HG02759 (cell line): ENCODE measurements around the gene NANOG.
"Not testable (repeated sequence)": the region's sequence is repeated elsewhere in the genome, so short reads cannot be mapped to it uniquely, and the experiment has no call there.

Experiments
- ATAC-seq: cut with Tn5 transposase; IDR thresholded peaks from one replicate; pipeline ENCODE4 v1.9.1; 2021; ENCODE audit warnings: mild to moderate bottlenecking, moderate library complexity; ENCODE audit not compliant: unreplicated experiment

NANOG gene

DNA sequence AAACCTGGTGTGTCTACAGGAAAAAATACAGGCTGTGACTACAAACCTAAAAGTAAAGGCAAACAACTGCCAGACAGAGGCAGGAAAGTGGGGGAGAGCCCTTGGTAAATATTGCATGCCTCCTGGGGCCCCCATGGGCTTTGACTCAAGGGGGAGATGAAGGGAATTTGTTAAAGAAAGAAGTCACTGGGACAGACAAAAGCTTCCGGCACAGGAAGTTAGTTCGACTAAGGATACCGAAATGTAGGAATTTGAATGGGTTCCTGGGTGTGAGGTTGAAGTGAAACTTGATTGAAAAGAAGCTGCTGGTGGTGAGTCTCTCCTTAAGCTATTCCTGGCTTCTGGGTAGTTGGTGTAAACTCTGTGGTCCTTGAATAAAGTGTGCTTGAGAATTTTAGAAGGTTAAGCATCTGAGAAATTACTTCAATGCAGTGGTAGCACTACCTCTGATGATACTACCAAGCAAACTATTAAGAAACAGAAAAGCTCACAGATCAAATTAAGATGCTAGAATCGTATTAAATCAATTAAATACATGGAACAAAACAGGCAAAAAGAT, 9.6 kb downstream of the NANOG start:
- ATAC-seq = not testable (repeated sequence)

DNA sequence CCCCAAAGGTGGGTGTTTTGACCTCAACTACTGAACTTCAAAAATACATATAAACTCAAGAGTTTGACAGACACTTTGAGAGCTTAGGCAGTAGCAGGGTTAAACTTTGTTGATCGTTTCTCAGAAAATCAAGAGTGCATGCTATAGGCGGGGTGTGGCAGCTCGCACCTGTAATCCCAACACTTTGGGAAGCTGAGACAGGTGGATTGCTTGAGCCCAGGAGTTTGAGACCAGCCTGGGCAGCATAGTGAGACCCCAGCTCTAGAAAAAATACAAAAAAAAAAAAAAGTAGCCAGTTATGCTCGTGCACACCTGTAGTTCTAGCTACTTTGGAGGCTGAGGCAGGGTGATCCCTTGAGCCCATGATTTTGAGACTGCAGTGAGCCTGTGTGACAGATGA, 12.3 kb downstream of the NANOG start:
- ATAC-seq = no peak

DNA sequence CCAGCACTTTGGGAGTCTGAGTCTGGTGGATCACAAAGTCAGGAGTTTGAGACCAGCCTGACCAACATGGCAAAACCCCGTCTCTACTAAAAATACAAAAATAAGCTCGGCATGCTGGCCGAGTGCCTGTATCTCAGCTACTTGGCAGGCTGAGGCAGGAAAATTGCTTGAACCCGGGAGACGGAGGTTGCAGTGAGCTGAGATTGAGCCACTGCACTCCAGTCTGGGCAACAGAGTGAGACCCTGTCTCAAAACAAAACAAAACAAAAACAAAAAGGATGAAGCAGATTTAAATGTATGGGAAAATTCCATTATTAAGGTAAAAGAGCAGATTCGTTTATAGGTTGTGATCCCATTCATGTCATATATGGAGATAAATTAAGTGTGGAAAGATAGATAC, 17.1 kb downstream of the NANOG start:
- ATAC-seq = not testable (repeated sequence)

DNA sequence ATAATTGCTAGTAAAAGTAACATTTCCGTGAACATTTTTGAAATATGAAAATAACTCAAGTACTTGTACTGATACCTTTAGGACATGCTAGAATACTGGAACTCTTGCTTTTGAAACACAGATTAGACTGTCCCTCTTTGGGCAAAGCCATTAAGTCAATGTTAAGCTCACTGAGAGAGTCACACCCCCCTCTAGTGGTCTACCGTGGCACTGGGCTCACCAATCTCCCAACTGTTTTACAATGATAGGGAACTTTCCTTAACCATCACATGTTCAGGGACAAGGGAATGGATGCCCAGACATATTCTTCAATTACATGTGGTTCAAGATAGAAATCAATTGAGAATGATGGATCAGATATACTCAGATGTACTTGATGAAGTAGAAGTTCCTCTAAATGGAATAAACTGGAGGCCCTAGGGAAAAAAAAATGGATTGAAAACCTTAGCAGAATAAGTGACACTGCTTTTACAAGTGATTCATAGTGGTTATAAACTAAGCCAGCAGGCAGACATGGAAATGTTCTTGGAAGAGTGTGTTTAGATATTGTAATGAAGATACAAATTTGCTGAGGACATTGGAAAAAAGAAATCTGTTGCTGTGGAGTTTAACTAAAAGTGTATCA, 17.8 kb downstream of the NANOG start:
- ATAC-seq = no peak

DNA sequence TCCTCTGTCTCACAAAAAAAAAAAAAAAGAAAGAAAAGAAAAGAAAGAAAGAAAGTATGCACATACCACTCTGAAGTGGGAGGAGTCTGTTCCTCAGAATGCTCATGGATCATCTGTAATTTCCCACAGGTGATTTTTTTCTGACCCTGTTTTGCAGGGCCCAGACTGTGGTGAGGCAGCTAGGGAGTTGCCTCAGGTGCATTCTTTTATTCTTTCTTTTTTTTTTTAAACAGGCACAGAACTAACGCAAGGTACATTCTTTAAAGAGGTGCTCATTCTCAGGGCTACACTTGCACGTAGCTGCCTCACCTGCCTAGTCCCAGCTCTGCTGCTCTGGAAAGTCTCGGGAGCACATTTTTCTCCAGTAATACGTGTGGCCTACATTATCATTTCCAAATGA, 36.6 kb downstream of the NANOG start:
- ATAC-seq = not testable (repeated sequence)

DNA sequence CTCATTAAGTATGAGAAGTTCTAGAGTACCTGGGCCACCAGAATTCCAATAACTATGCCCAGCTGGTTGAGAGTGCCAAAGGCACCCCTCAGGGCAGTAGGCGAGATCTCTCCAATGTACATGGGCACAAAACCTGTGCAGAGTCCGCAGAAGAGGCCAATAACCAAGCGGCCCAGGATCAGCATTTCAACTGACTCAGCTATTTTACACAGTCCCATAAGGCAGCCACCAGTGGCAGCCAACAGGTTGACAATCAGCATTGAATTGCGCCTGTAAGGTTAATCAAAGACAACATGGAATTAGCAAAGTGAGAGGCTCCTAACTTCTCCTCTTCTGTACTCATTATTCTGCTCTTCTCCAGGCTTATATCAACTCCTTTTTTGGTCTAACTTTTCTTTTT, 40.5 kb downstream of the NANOG start:
- not testable (repeated sequence) for ATAC-seq

DNA sequence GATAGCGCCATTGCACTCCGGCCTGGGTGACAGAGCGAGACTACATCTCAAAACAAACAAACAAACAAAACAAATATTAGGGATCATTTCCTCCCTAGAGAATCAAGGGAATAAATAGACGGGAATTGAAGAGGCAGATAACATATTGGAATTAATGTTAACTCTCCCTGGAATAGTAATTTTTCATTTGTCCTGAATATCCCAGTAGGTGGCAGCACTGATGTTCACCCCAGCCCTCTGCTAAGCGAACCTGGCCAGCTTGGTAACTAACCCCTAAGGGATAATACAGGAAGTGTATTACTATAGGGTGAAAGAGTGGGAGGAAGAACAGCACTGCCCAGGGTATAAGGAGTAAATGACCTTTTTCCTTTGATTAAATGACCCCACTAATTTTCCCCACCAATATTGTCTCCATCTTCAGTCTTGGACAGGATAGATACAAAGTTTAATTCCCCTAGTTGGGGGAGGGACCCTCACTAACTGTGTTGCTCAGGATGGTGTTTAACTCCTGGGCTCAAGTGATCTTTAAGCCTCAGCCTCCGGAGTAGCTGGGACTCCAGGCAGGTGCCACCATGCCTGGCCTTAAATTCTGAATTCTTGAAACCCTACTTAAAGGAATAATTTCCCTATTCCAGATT, 43.0 kb downstream of the NANOG start:
- no peak for ATAC-seq

DNA sequence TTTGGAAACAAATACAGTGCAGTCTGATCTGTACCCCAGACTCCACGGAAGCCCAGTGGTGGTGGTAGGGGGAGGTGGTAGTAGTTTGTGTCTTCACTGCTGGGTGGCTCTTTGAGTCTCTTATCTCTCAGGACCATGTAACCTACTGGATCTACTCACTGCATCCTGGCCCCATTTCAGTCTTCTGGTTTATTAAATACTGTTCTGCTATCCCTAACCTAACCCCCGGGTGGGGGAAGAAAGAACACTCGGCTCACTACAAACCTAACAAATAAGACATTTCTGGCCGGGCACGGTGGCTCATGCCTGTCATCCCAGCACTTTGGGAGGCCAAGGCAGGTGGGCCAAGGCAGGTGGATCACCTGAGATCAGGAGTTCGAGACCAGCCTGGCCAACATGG, 44.0 kb downstream of the NANOG start:
- ATAC-seq = not testable (repeated sequence)

DNA sequence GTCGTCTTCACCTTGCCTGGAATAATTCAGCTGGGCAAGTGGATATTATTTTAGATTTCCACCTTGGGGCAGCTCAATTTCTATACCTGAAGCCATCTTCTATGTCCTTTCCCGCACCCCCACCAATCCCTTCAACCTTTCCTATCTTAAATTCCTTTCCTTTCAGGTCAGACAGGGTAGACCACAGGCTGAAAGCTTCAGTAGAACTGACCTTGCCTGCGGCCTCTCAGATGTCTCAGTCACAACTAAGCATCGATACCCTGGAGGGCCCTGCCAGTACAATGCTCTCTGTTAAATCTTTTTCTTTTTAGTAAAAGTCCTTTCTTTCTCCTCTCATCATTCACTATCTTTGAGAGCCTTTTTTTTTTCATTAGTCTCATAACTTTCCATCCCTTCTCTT, 44.6 kb downstream of the NANOG start:
- ATAC-seq = no peak

DNA sequence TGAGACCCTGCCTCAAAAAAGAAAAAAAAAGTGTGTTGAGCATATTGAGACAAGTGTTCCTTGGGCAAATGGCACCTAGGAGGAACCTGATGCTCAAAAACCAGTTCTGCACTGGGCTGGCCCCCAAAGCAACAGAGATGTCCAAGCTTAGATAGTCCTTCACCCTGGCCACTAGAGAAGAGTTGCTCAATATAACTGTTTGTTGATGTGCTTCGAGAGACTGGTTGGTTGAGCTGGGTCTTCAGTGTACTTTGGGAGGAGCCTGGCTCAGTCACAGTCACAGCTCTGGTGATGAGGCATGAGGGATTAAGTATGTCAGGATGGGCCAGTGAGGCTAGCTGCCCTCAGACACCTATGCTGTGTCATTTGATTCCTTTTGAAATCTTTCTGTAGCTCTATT, 45.5 kb downstream of the NANOG start:
- ATAC-seq = no peak

DNA sequence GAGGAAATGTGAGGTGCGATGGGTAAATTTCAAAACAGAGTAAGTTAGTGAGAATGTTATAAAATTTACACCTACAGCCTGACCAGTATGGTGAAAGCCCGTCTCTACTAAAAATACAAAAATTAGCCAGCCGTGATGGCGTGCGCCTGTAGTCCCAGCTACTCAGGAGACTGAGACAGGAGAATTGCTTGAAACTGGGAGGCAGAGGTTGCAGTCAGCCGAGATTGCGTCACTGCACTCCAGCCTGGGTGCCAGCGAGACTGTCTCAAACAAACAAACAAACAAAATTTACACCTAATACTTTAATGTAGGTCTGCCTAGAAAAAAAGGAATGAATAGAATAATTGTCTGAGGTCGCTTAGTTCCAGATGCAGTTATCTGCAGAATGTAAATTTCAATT, 45.9 kb downstream of the NANOG start:
- no peak for ATAC-seq

DNA sequence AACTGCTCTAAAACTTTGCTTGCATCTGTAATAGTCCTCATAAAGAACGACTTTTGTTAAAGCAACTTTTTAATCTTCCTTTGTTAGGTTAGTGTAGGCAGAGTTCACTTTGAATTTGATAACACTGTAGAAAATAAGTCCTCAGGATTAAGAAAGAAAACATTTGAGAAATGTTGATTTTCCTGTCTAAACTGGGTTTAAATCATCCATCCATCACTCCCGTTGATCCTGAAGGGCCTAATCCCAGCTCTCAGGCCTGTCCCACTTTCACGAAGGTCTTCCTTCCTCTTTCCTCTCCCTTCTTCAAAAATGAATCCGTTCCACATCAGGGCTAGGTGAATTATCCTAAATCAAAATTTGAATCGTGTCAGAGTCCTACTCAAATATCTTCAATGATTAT, 46.6 kb downstream of the NANOG start:
- no peak for ATAC-seq

DNA sequence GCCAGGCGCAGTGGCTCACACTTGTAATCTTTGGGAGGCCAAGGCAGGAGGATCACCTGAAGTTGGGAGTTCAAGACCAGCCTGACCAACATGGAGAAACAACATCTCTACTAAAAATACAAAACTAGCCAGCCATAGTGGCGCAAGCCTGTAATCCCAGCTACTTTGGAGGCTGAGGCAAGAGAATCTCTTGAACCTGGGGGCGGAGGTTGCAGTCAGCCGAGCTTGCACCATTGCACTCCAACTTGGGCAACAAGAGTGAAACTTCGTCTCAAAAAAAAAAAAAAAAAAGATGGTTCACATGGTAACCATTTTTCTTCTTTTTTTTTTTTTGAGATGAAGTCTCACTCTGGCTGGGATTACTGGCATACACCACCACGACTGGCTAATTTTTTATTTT, 48.2 kb downstream of the NANOG start:
- no peak for ATAC-seq

DNA sequence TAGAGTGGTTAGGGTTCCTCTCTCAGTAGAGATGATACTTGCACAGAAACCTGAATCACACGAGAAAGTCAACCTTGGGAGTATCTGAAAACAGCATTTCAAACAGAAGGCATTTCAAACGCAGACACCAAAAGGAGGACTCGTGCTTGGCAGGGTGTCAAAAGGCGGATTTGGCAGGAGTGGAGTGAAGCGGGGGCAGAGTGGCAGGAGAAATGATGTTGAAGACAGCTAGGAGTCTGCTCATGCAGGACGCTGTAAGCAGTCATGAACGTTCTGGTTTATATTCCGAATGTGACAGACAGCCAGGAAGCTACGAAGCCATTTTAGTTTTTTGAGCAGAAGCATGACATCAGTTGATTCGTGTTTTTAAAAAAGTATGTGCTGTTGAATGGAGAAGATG, 50.0 kb downstream of the NANOG start:
- ATAC-seq = not testable (repeated sequence)

DNA sequence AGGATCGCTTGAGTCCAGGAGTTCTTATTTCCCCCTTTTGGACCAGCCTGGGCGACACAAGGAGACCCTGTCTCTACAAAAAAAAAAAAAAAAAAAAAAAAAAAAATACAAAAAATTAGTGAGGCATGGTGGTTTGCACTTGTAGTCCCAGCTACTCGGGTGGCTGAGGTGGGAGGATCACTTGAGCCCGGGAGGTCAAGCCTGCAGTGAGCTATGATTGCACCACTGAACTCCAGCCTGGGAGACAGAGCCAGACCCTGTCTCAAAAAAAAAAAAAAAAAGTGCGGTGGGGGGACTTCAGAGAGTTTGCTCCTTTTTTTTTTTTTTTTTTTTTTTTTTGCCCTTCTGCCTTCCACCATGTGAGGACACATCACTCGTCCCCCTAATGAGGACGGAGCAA, 50.6 kb downstream of the NANOG start:
- not testable (repeated sequence) for ATAC-seq

DNA sequence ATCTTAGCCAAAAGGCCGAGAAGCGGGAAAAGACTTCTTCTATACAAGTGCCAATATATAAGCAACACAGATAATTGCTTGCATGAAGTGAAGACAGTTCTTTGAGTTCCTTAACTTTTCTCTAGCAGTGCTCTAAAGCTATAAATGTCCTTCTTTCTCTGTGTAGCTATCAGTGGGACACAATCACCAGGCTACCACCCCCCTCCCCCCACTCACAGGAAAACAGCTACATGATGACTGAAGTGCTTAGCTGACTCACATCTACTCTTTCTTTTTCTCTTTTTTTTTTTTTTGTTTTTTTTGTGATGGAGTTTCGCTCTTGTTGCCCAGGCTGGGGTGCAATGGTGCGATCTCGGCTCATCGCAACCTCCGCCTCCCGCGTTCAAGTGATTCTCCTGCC, 53.2 kb downstream of the NANOG start:
- ATAC-seq = not testable (repeated sequence)

DNA sequence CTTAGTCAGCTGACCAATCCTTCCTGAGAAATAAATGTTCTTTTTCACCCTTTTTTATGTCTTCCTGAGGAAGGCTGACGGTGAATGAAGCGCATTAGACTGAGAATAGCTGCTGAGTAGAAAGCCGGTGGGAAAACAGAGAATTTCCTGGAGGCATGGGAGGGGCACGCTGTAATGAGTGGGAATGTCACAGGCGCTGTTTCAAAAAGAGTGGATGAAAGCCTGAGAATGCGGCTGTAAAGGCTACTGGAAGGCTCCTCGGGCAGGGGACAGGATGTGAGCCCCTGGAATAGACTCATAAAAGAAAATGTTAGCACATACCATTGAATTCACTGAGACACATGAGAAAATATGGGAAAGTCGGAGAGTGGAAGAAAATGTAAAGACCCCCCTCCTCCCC, 53.9 kb downstream of the NANOG start:
- ATAC-seq = not testable (repeated sequence)

DNA sequence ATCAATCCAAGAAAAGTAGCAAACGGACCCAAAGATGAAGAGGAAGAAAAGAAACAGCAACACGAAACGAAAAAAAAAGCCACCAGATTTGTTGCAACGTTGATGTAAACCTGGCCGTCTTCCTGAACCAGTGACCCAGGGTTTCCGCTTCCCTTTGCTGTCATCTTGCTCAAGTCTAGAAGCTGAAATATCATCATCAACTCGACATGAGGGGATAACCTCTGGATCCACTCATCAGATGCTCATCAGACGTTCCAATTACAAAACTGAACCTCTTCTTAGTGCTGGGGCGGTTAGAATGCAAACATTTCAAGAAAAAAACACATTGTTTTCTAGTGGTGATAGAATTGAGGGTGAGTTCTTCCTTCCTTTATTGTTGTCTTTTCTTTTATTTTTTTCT, 54.4 kb downstream of the NANOG start:
- ATAC-seq = not testable (repeated sequence)

DNA sequence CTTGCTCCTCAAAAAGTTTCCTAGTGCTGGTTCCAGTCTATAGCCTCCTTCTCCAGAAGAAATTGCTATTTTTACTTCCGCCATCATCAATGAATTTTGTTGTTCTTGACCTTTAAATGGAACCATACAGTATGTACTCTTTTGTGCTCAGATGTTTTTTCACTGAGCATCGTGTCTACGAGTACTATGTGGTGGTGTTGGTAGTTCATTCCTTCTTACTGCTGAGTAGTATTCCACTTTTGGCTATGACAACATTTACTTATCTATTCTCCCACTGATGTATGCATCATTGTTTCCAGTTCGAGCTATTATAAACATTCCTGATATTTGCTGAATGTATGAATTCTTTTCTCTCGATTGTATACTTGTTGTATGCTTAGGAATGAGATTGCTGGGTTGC, 54.9 kb downstream of the NANOG start:
- no peak for ATAC-seq

DNA sequence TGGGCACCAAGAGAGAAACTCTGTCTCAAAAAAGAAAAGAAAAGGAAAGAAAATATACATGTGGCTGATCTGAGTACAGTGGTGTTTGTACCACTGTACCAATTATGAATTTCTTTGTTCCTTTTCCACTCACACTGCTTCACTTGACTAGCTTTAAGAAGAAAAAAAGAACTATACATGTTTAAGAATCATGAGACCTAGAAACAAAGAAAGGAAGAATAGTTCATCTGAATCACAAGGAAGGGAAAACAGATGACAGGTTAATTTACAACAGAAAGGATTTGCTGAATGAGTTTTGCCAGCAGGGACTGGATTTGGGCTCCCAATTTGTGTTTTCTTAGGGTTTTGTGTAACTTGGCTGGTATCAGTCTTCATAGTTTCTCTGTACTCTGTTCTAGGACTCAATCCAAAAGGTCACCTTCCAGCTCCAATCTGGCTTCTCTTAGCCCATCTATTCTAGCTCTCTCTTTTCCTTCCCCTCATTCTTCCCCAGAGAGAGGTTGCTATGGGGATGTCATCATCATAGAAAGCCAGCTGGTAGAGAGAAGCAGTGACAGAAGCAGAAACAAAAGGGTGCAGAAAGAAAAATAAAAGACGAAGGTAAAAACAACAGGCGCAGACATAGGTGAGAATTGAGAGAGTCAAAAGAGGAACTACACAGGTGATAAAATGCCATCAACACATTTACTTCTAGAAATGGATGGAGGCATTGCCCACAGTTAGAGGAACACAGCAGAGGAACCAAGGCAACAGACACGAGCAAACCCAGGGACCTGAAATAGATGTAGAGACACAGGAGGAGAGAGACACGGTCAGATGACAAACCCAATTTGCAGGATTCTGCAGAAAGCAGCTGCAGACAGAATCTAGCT, 58.3 kb downstream of the NANOG start:
- ATAC-seq = not testable (repeated sequence)

DNA sequence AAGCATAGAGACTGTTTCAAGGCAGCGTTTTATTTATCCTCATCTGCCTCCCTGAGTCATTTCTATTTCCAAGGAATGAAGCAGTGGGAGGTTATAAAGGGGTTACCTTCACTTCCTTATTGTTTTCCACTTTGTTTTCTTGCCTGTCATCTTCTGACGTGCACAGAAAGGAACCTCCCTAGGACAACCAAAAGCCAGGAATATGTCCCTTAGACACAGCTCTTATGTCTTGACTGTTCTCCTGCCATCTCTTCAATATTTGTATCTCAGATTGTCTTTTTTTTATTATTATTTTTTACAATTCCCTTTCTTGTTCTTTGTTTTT, 58.9 kb downstream of the NANOG start:
- ATAC-seq = not testable (repeated sequence)
